HT-29 (cell line): ENCODE data around the gene TRAPPC2. TPM values are rescaled to one million over a fixed set of nuclear protein-coding genes. Genes with fewer than 3 reads are reported as not detected.
A peak's percentile ranks its signal among the peaks of the same experiment; 100 is the strongest.
"Not testable (repeated sequence)": the region's sequence is repeated elsewhere in the genome, so short reads cannot be mapped to it uniquely, and the experiment has no call there.

Experiments
- DNase-seq: peaks from one replicate; pipeline ENCODE4 v3.0.0-alpha.2; 2015; ENCODE audit warnings: low spot score
- total RNA-seq: library from RNA; depleted of rRNA; stranded (reverse); fragments of >200 nt; shearing (Covaris generic); gene quantifications from 2 replicates; pipeline ENCODE4 v1.2.3, GENCODE V29; 2014; rRNA removed

The TRAPPC2 gene
- total RNA-seq, 1 experiment from 2014 or later, result 8.9 TPM

GRCh38 chrX:13670197-13670596 lies 64.2 kb downstream of the TRAPPC2 start:
- DNase-seq, result no peak

GRCh38 chrX:13669755-13670154 lies 64.7 kb downstream of the TRAPPC2 start:
- DNase-seq, result not testable (repeated sequence)

GRCh38 chrX:13669246-13669737 lies 65.1 kb downstream of the TRAPPC2 start:
- peak; percentile 93 for DNase-seq

DNA sequence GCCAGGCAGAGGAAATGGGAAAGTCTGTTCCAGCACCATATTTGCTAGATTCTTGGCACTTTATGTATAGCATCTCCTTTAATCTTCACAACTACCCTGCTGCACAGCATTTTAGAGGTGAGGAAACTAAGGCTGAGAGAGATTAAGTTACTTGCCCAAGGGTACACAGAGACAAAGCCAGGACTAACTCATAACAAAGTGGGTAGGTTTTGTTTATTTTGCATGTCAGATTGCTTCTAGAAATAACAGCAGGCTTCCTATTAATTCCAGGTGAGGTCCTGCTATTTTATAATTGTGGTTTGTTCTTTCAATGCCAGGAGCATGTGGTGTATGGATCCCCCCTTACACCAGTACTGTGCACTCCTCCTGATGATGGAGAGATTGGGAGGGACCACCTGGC lies 66.5 kb downstream of the TRAPPC2 start:
- no peak for DNase-seq

- DNase-seq, result no peak
Observed at GRCh38 chrX:13666836-13667235, 67.6 kb downstream of the TRAPPC2 start.

DNA sequence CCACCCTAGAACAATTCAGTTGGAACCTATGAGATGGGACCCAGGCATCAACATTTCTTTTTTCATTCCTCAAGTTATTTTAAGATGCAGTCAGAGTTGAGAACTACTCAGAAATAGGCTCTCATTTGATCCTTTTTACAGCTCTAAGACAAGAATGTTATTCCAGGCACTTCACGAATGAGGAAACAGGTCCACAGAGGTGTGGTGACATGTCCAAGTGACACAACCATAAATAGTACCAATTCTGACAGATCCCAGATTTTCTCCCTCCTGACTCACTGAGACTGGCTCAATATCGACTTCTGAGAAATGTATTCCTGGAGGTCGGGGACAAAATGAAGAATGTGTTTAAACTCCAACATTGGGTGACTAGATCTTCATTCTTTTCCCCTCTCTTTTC lies 70.4 kb downstream of the TRAPPC2 start:
- no peak for DNase-seq

- DNase-seq, result no peak
Observed at GRCh38 chrX:13662355-13662791, 72.0 kb downstream of the TRAPPC2 start.

Other genes starting within 250 kb of the TRAPPC2 start
- gene EGFL6, start 165.0 kb downstream of the TRAPPC2 start, total RNA-seq, result not detected in 2 replicates
- 0.53 and 0.76 TPM in 2 replicates for gene TCEANC, start 81.5 kb downstream of the TRAPPC2 start, total RNA-seq
- 4.8 and 5.7 TPM in 2 replicates for gene RAB9A, start 45.5 kb downstream of the TRAPPC2 start, total RNA-seq
- gene OFD1, start 128 bp upstream of the TRAPPC2 start, total RNA-seq, result 12.0 and 13.8 TPM in 2 replicates
- not detected in 2 replicates for gene GPM6B, start 82.5 kb upstream of the TRAPPC2 start, total RNA-seq